CD4-positive, alpha-beta T cell (primary cell): Measurements from ENCODE around the gene RETREG2. TPM values are rescaled to one million over a fixed set of nuclear protein-coding genes. Genes with fewer than 3 reads are reported as not detected.

Experiments used
- ATAC-seq: fragments of 200-7000 bp; cut with Tn5 transposase; one replicate; pipeline ENCODE4 v1.10.0; 2022; ENCODE audit warnings: mild to moderate bottlenecking; ENCODE audit not compliant: poor library complexity
- CTCF ChIA-PET: fragments of 350-600 bp; sonication (Branson Sonifier 250); formaldehyde crosslinking; loops from one replicate; lab custom pipeline; 2021; ENCODE audit warnings: antibody characterized with exemption, inconsistent platforms; lab: Charles Lee
- POLR2A ChIA-PET: fragments of 350-600 bp; sonication (Branson Sonifier 250); formaldehyde crosslinking; loops from one replicate; lab custom pipeline; 2021; ENCODE audit warnings: antibody characterized with exemption, inconsistent platforms; lab: Charles Lee
- DNase-seq, 14 experiments: peaks; one replicate each; pipeline ENCODE4 v3.0.0-alpha.2; 2013 to 2020; ENCODE audit warnings: mixed read lengths in 2 of 14
- H3K27ac ChIP-seq, 2 donors: one replicate each; pipeline versions ENCODE4 v1.5.1 to v1.7.0; 2013; ENCODE audit warnings: low read length in 2 of 2, low read depth in 1 of 2, mild to moderate bottlenecking in 1 of 2
- H3K27me3 ChIP-seq, 2 experiments: 1 replicate in 1 of 2; 2 replicates in 1 of 2; pipeline versions ENCODE4 v1.6.1 to v1.7.0; 2013; ENCODE audit warnings: low read length in 2 of 2, control low read depth in 1 of 2, mild to moderate bottlenecking in 1 of 2, moderate library complexity in 1 of 2; ENCODE audit not compliant: insufficient read depth in 2 of 2, control insufficient read depth in 1 of 2
- H3K36me3 ChIP-seq: one replicate; pipeline ENCODE4 v1.6.1; 2013; ENCODE audit warnings: low read length, control low read depth; ENCODE audit not compliant: insufficient read depth
- H3K4me1 ChIP-seq: one replicate; pipeline ENCODE4 v1.6.1; 2013; ENCODE audit warnings: low read length, control low read depth; ENCODE audit not compliant: insufficient read depth
- H3K4me3 ChIP-seq: one replicate; pipeline ENCODE4 v1.5.1; 2013; ENCODE audit warnings: mild to moderate bottlenecking, low read length, moderate library complexity
- H3K9me3 ChIP-seq, 2 experiments: 1 replicate in 1 of 2; 2 replicates in 1 of 2; pipeline versions ENCODE4 v1.6.1 to v1.7.0; 2013; ENCODE audit warnings: low read length in 2 of 2, mild to moderate bottlenecking in 2 of 2, control low read depth in 1 of 2, moderate library complexity in 1 of 2; ENCODE audit not compliant: control insufficient read depth in 1 of 2, insufficient read depth in 1 of 2
- H3K27ac Mint-ChIP-seq: one replicate; pipeline ENCODE4 v1.8.0; 2020; ENCODE audit warnings: mixed read lengths
- H3K27me3 Mint-ChIP-seq: one replicate; pipeline ENCODE4 v1.8.0; 2021; ENCODE audit warnings: mixed read lengths
- H3K36me3 Mint-ChIP-seq: one replicate; pipeline ENCODE4 v1.8.0; 2021; ENCODE audit warnings: low read depth, mixed read lengths
- H3K4me1 Mint-ChIP-seq: one replicate; pipeline ENCODE4 v1.8.0; 2021; ENCODE audit warnings: low read depth, mixed read lengths
- H3K4me3 Mint-ChIP-seq: one replicate; pipeline ENCODE4 v1.8.0; 2020; ENCODE audit warnings: mild to moderate bottlenecking, mixed read lengths
- H3K9me3 Mint-ChIP-seq: one replicate; pipeline ENCODE4 v1.8.0; 2020; ENCODE audit warnings: mixed read lengths
- intact Hi-C, 2 experiments: fragments of 100-400 bp; cut with DNase I in 1 of 2; cut with micrococcal nuclease in 1 of 2; formaldehyde crosslinking; loops; one replicate each; pipeline versions ENCODE4 v1.15.1 to v1.9.0; 2023 to 2025; cut with DNase I, micrococcal nuclease
- total RNA-seq, 174 experiments: library from RNA in 2 of 174; stranded (reverse) in 2 of 174; gene quantifications; one replicate each; pipeline ENCODE4 v1.2.3 and lab custom pipeline; 2021 to 2026
- TF ChIP-seq, protein P1 (sequence below): fragments of 200-600 bp; IDR thresholded peaks from one replicate; pipeline ENCODE4 v1.8.0; 2022; ENCODE audit warnings: antibody characterized with exemption, mild to moderate bottlenecking

The RETREG2 gene
- total RNA-seq, 2 experiments from 2014 or later = 82.3 to 83.2 TPM

DNA sequence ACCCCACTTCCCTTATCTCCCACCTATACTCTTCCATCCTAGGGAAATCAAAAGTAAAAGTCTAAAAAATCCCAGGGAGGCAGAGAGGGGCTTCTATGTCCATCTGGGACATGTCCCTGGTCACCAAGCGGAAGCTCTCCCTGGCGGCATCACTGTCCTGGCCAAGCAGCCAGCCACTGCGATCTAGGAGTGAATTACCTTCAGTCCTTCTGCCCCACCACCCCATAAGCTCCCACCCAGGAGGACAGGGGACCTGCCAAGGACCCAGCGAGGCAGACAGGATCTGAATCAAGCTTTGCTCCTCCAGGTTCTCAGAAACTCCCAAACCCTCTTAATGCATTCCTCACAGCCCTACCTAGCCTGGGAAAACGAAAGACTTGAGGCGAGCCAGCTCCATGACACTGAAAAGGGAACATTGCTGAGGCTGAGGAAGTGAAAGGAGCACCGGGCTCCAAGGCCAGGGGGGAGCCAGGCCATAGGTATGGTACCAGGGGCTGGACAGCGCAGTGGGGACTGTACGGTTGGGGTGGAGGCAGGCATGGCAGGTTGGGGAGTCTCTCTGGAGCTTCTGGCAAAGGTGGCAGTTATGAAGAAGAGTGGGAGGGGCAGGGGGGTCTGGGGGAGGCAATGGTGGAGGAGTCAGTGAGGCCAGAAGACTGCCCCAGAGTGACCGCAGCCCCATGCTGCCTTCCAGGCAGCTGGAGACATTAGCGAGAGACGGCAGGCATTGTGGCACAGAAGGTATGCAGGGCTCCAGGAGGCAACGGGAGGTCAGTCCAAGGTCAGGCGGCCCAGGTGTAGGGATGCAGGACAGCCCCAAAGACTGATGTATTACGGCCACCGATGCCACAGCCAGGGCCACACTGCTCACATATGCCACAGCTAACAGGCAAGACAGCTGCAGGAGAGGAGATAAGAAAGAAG, 5.6 kb upstream of the RETREG2 start:
- no peaks in the 10 kb centered on the region for H3K9me3 ChIP-seq
- POLR2A ChIA-PET = interaction anchor here (0.6 to 3.3 kb wide), 6 partner anchors 34 to 83 kb away, joined by 3 to 13 read pairs (median 4); partner anchors contain the start of genes TUBA4A and ZFAND2B
- Mint-ChIP-seq H3K27ac (peak overlapping the region; percentile 59), H3K4me1 (peaks cover 41% of the 10 kb centered on the region), H3K36me3 (peaks cover 58% of the 10 kb centered on the region), H3K9me3 (no peaks in the 10 kb centered on the region), H3K4me3 (peak overlapping the region; percentile 45), H3K27me3 (no peaks in the 10 kb centered on the region)
- H3K36me3 ChIP-seq = peaks cover 36% of the 10 kb centered on the region
- H3K27ac ChIP-seq = no peak overlapping the region
- CTCF ChIA-PET = interaction anchor here (0.7 to 5.0 kb wide), 7 partner anchors 12 to 123 kb away, joined by 3 to 21 read pairs (median 12); partner anchors contain the start of genes NHEJ1 and ZFAND2B
- ATAC-seq (no peak), DNase-seq (no peak)
- no peaks in the 10 kb centered on the region for H3K27me3 ChIP-seq
- TF ChIP-seq, protein P1, sequence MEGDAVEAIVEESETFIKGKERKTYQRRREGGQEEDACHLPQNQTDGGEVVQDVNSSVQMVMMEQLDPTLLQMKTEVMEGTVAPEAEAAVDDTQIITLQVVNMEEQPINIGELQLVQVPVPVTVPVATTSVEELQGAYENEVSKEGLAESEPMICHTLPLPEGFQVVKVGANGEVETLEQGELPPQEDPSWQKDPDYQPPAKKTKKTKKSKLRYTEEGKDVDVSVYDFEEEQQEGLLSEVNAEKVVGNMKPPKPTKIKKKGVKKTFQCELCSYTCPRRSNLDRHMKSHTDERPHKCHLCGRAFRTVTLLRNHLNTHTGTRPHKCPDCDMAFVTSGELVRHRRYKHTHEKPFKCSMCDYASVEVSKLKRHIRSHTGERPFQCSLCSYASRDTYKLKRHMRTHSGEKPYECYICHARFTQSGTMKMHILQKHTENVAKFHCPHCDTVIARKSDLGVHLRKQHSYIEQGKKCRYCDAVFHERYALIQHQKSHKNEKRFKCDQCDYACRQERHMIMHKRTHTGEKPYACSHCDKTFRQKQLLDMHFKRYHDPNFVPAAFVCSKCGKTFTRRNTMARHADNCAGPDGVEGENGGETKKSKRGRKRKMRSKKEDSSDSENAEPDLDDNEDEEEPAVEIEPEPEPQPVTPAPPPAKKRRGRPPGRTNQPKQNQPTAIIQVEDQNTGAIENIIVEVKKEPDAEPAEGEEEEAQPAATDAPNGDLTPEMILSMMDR = no peak
- H3K4me3 ChIP-seq = no peak overlapping the region
- peaks cover 52% of the 10 kb centered on the region for H3K4me1 ChIP-seq
- intact Hi-C loops = loop anchor here in 1 of 2 experiments (10.0 kb wide), 4 partner anchors 422 to 768 kb away; partner anchors contain the start of genes STK11IP and TTLL4

DNA sequence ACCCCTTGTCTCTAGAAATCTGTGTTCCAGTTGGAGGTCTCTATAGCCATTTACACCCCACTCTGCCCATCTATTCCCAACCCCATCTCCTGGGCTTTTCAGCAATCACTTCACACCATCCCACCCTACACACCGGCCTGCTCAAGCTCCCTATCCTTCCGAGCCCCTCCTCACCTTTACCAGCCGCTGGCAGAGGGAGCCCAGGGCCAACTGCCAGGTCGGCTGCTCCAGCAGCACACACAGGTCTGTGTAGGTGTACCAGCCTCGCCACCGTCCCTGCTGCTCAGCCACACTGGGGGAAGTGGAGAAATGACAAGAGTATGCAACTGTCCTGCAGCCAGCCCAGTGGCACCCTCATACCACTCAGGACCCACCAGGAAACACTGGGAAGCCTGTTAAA, 4.9 kb upstream of the RETREG2 start:
- Histone ChIP-seq H3K36me3 (peaks cover 34% of the 10 kb centered on the region), H3K4me1 (peaks cover 56% of the 10 kb centered on the region), H3K9me3 (no peaks in the 10 kb centered on the region), H3K4me3 (no peak overlapping the region), H3K27ac (no peak overlapping the region), H3K27me3 (no peaks in the 10 kb centered on the region)
- peaks cover 44% of the 10 kb centered on the region for H3K4me1 Mint-ChIP-seq
- TF ChIP-seq, protein P1 = no peak
- no peak overlapping the region for H3K27ac Mint-ChIP-seq
- H3K4me3 Mint-ChIP-seq = peak overlapping the region; percentile 45
- CTCF ChIA-PET = interaction anchor here (2.4 to 5.0 kb wide), 3 partner anchors 13 to 122 kb away, joined by 12 to 20 read pairs (median 19); partner anchors contain the start of gene NHEJ1
- H3K27me3 Mint-ChIP-seq = no peaks in the 10 kb centered on the region
- DNase-seq = no peak
- H3K9me3 Mint-ChIP-seq = no peaks in the 10 kb centered on the region
- intact Hi-C loops = loop anchor here in 1 of 2 experiments (10.0 kb wide), 4 partner anchors 422 to 768 kb away; partner anchors contain the start of genes STK11IP and TTLL4
- peaks cover 62% of the 10 kb centered on the region for H3K36me3 Mint-ChIP-seq
- POLR2A ChIA-PET = interaction anchor here (0.6 to 5.5 kb wide), 5 partner anchors 35 to 81 kb away, joined by 4 to 139 read pairs (median 5); partner anchors contain the start of genes TUBA4A and ZFAND2B
- ATAC-seq = no peak

DNA sequence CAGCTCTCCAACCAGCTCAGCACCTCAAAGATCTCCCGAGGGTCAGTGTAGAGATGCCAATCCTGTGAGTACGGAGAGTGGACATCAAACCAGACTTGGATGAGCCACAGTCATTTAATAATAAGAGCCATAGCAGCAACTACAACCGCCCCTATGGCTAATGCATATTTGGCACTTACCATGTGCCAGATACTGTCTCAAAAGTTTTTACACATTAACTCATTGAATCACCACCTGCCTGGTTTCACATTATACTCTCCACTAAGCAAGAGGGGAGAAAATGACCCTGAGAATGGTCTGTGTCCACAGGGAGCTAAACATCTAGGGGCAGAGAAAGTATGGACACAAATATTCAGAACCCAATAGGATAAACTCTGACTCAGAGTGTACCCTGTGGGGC, 3.9 kb upstream of the RETREG2 start:
- Histone ChIP-seq H3K4me1 (peaks cover 62% of the 10 kb centered on the region), H3K4me3 (no peak overlapping the region), H3K27me3 (no peaks in the 10 kb centered on the region), H3K36me3 (peaks cover 34% of the 10 kb centered on the region), H3K27ac (peak overlapping the region in 1 of 2 donors; percentile 5), H3K9me3 (no peaks in the 10 kb centered on the region)
- peaks cover 70% of the 10 kb centered on the region for H3K36me3 Mint-ChIP-seq
- ATAC-seq (no peak), DNase-seq (no peak)
- TF ChIP-seq, protein P1 = no peak
- POLR2A ChIA-PET = interaction anchor here (0.8 to 5.5 kb wide), 5 partner anchors 34 to 105 kb away, joined by 3 to 139 read pairs (median 4); partner anchors contain the start of genes ANKZF1, ATG9A, DNAJB2 and TUBA4A
- H3K4me3 Mint-ChIP-seq = peak overlapping the region; percentile 63
- peaks cover 51% of the 10 kb centered on the region for H3K4me1 Mint-ChIP-seq
- H3K27me3 Mint-ChIP-seq = no peaks in the 10 kb centered on the region
- H3K27ac Mint-ChIP-seq = peak overlapping the region; percentile 99
- intact Hi-C loops = loop anchor here in 1 of 2 experiments (10.0 kb wide), 4 partner anchors 421 to 769 kb away; partner anchors contain the start of genes STK11IP and TTLL4
- H3K9me3 Mint-ChIP-seq = no peaks in the 10 kb centered on the region
- CTCF ChIA-PET = interaction anchor here (2.4 to 5.0 kb wide), 3 partner anchors 14 to 121 kb away, joined by 12 to 20 read pairs (median 19); partner anchors contain the start of gene NHEJ1
